ENCODE results near the gene SCUBE1.
A peak's percentile ranks its signal among the peaks of the same experiment; 100 is the strongest.

SCUBE1 gene

GRCh38 chr22:43185860-43186261 lies 157.3 kb downstream of the SCUBE1 start:
- Histone ChIP-seq H3K4me3 (ENCODE audit: insufficient read length, low read depth) (peak overlapping the region; percentile 87), H3K9ac (ENCODE audit: insufficient read length, low read depth) (peak overlapping the region; percentile 82), H3K27me3 (ENCODE audit: insufficient read depth, insufficient read length) (no peaks in the 10 kb centered on the region), H3K9me3 (ENCODE audit: insufficient read depth, low read length) (no peaks in the 10 kb centered on the region), H3K4me1 (ENCODE audit: insufficient read depth, insufficient read length) (peaks cover 6% of the 10 kb centered on the region), H3K36me3 (ENCODE audit: insufficient read depth, insufficient read length, low read length) (peaks cover 35% of the 10 kb centered on the region)
- DNase-seq (ENCODE audit: low read depth, low spot score): no peak
- TF ChIP-seq YY1 (IDR thresholded peaks at IDR 0.05; ENCODE audit: insufficient read depth, insufficient read length) (no peak), ZNF274 (IDR thresholded peaks at IDR 0.05; ENCODE audit: low read depth, low read length) (no peak), SUZ12 (IDR thresholded peaks at IDR 0.05; ENCODE audit: extremely low read depth, insufficient read depth, insufficient read length) (no peak)

GRCh38 chr22:43183496-43184277 lies 159.5 kb downstream of the SCUBE1 start:
- no peak for DNase-seq (ENCODE audit: low read depth, low spot score)
- no peak for TF ChIP-seq SUZ12 (IDR thresholded peaks at IDR 0.05; ENCODE audit: extremely low read depth, insufficient read depth, insufficient read length)
- no peak for TF ChIP-seq ZNF274 (IDR thresholded peaks at IDR 0.05; ENCODE audit: low read depth, low read length)
- TF ChIP-seq YY1 (IDR thresholded peaks at IDR 0.05; ENCODE audit: insufficient read depth, insufficient read length): no peak
- H3K36me3 ChIP-seq (ENCODE audit: insufficient read depth, insufficient read length, low read length): peaks cover 56% of the 10 kb centered on the region
- H3K4me3 ChIP-seq (ENCODE audit: insufficient read length, low read depth): no peak overlapping the region
- peaks cover 6% of the 10 kb centered on the region for H3K4me1 ChIP-seq (ENCODE audit: insufficient read depth, insufficient read length)
- H3K9me3 ChIP-seq (ENCODE audit: insufficient read depth, low read length): no peaks in the 10 kb centered on the region
- no peaks in the 10 kb centered on the region for H3K27me3 ChIP-seq (ENCODE audit: insufficient read depth, insufficient read length)
- no peak overlapping the region for H3K9ac ChIP-seq (ENCODE audit: insufficient read length, low read depth)

GRCh38 chr22:43182726-43183125 lies 160.4 kb downstream of the SCUBE1 start:
- peaks cover 6% of the 10 kb centered on the region for H3K4me1 ChIP-seq (ENCODE audit: insufficient read depth, insufficient read length)
- no peak for DNase-seq (ENCODE audit: low read depth, low spot score)
- TF ChIP-seq YY1 (IDR thresholded peaks at IDR 0.05; ENCODE audit: insufficient read depth, insufficient read length) (no peak), ZNF274 (IDR thresholded peaks at IDR 0.05; ENCODE audit: low read depth, low read length) (no peak), SUZ12 (IDR thresholded peaks at IDR 0.05; ENCODE audit: extremely low read depth, insufficient read depth, insufficient read length) (no peak)
- no peaks in the 10 kb centered on the region for H3K27me3 ChIP-seq (ENCODE audit: insufficient read depth, insufficient read length)
- peaks cover 62% of the 10 kb centered on the region for H3K36me3 ChIP-seq (ENCODE audit: insufficient read depth, insufficient read length, low read length)
- no peak overlapping the region for H3K9ac ChIP-seq (ENCODE audit: insufficient read length, low read depth)
- no peak overlapping the region for H3K4me3 ChIP-seq (ENCODE audit: insufficient read length, low read depth)
- no peaks in the 10 kb centered on the region for H3K9me3 ChIP-seq (ENCODE audit: insufficient read depth, low read length)

GRCh38 chr22:43182118-43182517 lies 161.1 kb downstream of the SCUBE1 start:
- no peak for TF ChIP-seq SUZ12 (IDR thresholded peaks at IDR 0.05; ENCODE audit: extremely low read depth, insufficient read depth, insufficient read length)
- no peak for TF ChIP-seq YY1 (IDR thresholded peaks at IDR 0.05; ENCODE audit: insufficient read depth, insufficient read length)
- no peak for TF ChIP-seq ZNF274 (IDR thresholded peaks at IDR 0.05; ENCODE audit: low read depth, low read length)
- Histone ChIP-seq H3K9me3 (ENCODE audit: insufficient read depth, low read length) (no peaks in the 10 kb centered on the region), H3K36me3 (ENCODE audit: insufficient read depth, insufficient read length, low read length) (peaks cover 68% of the 10 kb centered on the region), H3K9ac (ENCODE audit: insufficient read length, low read depth) (no peak overlapping the region), H3K4me3 (ENCODE audit: insufficient read length, low read depth) (no peak overlapping the region), H3K27me3 (ENCODE audit: insufficient read depth, insufficient read length) (no peaks in the 10 kb centered on the region), H3K4me1 (ENCODE audit: insufficient read depth, insufficient read length) (peaks cover 6% of the 10 kb centered on the region)
- no peak for DNase-seq (ENCODE audit: low read depth, low spot score)

- TF ChIP-seq YY1 (IDR thresholded peaks at IDR 0.05; ENCODE audit: insufficient read depth, insufficient read length) (no peak), SUZ12 (IDR thresholded peaks at IDR 0.05; ENCODE audit: extremely low read depth, insufficient read depth, insufficient read length) (no peak), ZNF274 (IDR thresholded peaks at IDR 0.05; ENCODE audit: low read depth, low read length) (no peak)
Observed at GRCh38 chr22:43181321-43182076, 161.7 kb downstream of the SCUBE1 start.

GRCh38 chr22:43180670-43181069 lies 162.5 kb downstream of the SCUBE1 start:
- TF ChIP-seq SUZ12 (IDR thresholded peaks at IDR 0.05; ENCODE audit: extremely low read depth, insufficient read depth, insufficient read length): no peak
- TF ChIP-seq YY1 (IDR thresholded peaks at IDR 0.05; ENCODE audit: insufficient read depth, insufficient read length): no peak
- TF ChIP-seq ZNF274 (IDR thresholded peaks at IDR 0.05; ENCODE audit: low read depth, low read length): no peak
- DNase-seq (ENCODE audit: low read depth, low spot score): no peak
- H3K36me3 ChIP-seq (ENCODE audit: insufficient read depth, insufficient read length, low read length): peaks cover 77% of the 10 kb centered on the region
- H3K9me3 ChIP-seq (ENCODE audit: insufficient read depth, low read length): no peaks in the 10 kb centered on the region
- no peak overlapping the region for H3K9ac ChIP-seq (ENCODE audit: insufficient read length, low read depth)
- H3K4me3 ChIP-seq (ENCODE audit: insufficient read length, low read depth): no peak overlapping the region
- peaks cover 5% of the 10 kb centered on the region for H3K4me1 ChIP-seq (ENCODE audit: insufficient read depth, insufficient read length)
- no peaks in the 10 kb centered on the region for H3K27me3 ChIP-seq (ENCODE audit: insufficient read depth, insufficient read length)

More at GRCh38 chr22:43181321-43182076, 161.7 kb downstream of the SCUBE1 start:
- Histone ChIP-seq H3K27me3 (ENCODE audit: insufficient read depth, insufficient read length) (no peaks in the 10 kb centered on the region), H3K4me3 (ENCODE audit: insufficient read length, low read depth) (no peak overlapping the region), H3K9ac (ENCODE audit: insufficient read length, low read depth) (no peak overlapping the region), H3K9me3 (ENCODE audit: insufficient read depth, low read length) (no peaks in the 10 kb centered on the region), H3K36me3 (ENCODE audit: insufficient read depth, insufficient read length, low read length) (peaks cover 73% of the 10 kb centered on the region), H3K4me1 (ENCODE audit: insufficient read depth, insufficient read length) (peaks cover 6% of the 10 kb centered on the region)
- no peak for DNase-seq (ENCODE audit: low read depth, low spot score)

GRCh38 chr22:43179911-43180195 lies 163.3 kb downstream of the SCUBE1 start:
- H3K36me3 ChIP-seq (ENCODE audit: insufficient read depth, insufficient read length, low read length): peaks cover 83% of the 10 kb centered on the region

More at GRCh38 chr22:43179911-43180195, 163.3 kb downstream of the SCUBE1 start:
- Histone ChIP-seq H3K9ac (ENCODE audit: insufficient read length, low read depth) (no peak overlapping the region), H3K9me3 (ENCODE audit: insufficient read depth, low read length) (no peaks in the 10 kb centered on the region), H3K4me1 (ENCODE audit: insufficient read depth, insufficient read length) (no peaks in the 10 kb centered on the region), H3K27me3 (ENCODE audit: insufficient read depth, insufficient read length) (no peaks in the 10 kb centered on the region), H3K4me3 (ENCODE audit: insufficient read length, low read depth) (no peak overlapping the region)
- no peak for DNase-seq (ENCODE audit: low read depth, low spot score)
- TF ChIP-seq ZNF274 (IDR thresholded peaks at IDR 0.05; ENCODE audit: low read depth, low read length): no peak
- TF ChIP-seq SUZ12 (IDR thresholded peaks at IDR 0.05; ENCODE audit: extremely low read depth, insufficient read depth, insufficient read length): no peak
- TF ChIP-seq YY1 (IDR thresholded peaks at IDR 0.05; ENCODE audit: insufficient read depth, insufficient read length): no peak
